ES-I3 (cell line): Measurements from ENCODE around the gene EZR.

Source experiments
- H3K36me3 ChIP-seq: 2 replicates; pipeline ENCODE4 v1.6.1; 2013; ENCODE audit warnings: mild to moderate bottlenecking, low read length, control low read depth, moderate library complexity; ENCODE audit not compliant: insufficient read depth
- H3K4me1 ChIP-seq: 2 replicates; pipeline ENCODE4 v1.6.1; 2013; ENCODE audit warnings: mild to moderate bottlenecking, control low read depth, low read length; ENCODE audit not compliant: insufficient read depth
- H3K9ac ChIP-seq: 2 replicates; pipeline ENCODE4 v1.6.1; 2013; ENCODE audit warnings: low read depth, mild to moderate bottlenecking, low read length, moderate library complexity
- H3K9me3 ChIP-seq: 2 replicates; pipeline ENCODE4 v1.6.1; 2013; ENCODE audit warnings: mild to moderate bottlenecking, low read length, moderate library complexity; ENCODE audit not compliant: control insufficient read depth, insufficient read depth

EZR gene

GRCh38 chr6:158785036-158785435 is 34.1 kb downstream of the EZR start:
- Histone ChIP-seq H3K36me3 (peaks cover 80% of the 10 kb centered on the region), H3K9me3 (no peaks in the 10 kb centered on the region), H3K9ac (no peak overlapping the region), H3K4me1 (no peaks in the 10 kb centered on the region; the same call in 1 of the 2 replicates)

- no peak overlapping the region for H3K9ac ChIP-seq
- H3K9me3 ChIP-seq, result no peaks in the 10 kb centered on the region
- H3K36me3 ChIP-seq, result peaks cover 80% of the 10 kb centered on the region
- no peaks in the 10 kb centered on the region; the same call in 1 of the 2 replicates for H3K4me1 ChIP-seq
Observed at GRCh38 chr6:158784505-158784904, 34.7 kb downstream of the EZR start.

GRCh38 chr6:158783851-158784250 is 35.3 kb downstream of the EZR start:
- Histone ChIP-seq H3K9me3 (no peaks in the 10 kb centered on the region), H3K36me3 (peaks cover 82% of the 10 kb centered on the region), H3K9ac (no peak overlapping the region), H3K4me1 (no peaks in the 10 kb centered on the region; the same call in 1 of the 2 replicates)

DNA sequence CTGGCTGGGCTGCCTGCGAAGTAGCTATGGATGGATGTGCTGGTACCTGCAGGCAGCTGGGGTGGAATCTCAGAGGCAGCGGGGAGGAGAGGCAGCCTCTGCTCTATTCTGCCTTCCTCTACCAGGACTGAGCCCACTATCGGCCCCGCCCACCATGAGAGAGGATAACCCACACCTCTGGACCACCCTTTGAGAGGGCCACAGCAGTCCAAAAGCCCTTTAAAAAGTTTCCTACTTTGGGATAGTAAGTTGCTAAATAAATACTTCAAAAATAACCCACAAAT is 36.1 kb downstream of the EZR start:
- no peak overlapping the region for H3K9ac ChIP-seq
- H3K36me3 ChIP-seq, result peaks cover 78% of the 10 kb centered on the region
- H3K4me1 ChIP-seq, result no peaks in the 10 kb centered on the region; the same call in 1 of the 2 replicates
- H3K9me3 ChIP-seq, result no peaks in the 10 kb centered on the region

GRCh38 chr6:158782432-158783166 is 36.6 kb downstream of the EZR start:
- peaks cover 80% of the 10 kb centered on the region for H3K36me3 ChIP-seq
- H3K4me1 ChIP-seq, result no peaks in the 10 kb centered on the region; the same call in 1 of the 2 replicates
- H3K9me3 ChIP-seq, result no peaks in the 10 kb centered on the region
- no peak overlapping the region for H3K9ac ChIP-seq

DNA sequence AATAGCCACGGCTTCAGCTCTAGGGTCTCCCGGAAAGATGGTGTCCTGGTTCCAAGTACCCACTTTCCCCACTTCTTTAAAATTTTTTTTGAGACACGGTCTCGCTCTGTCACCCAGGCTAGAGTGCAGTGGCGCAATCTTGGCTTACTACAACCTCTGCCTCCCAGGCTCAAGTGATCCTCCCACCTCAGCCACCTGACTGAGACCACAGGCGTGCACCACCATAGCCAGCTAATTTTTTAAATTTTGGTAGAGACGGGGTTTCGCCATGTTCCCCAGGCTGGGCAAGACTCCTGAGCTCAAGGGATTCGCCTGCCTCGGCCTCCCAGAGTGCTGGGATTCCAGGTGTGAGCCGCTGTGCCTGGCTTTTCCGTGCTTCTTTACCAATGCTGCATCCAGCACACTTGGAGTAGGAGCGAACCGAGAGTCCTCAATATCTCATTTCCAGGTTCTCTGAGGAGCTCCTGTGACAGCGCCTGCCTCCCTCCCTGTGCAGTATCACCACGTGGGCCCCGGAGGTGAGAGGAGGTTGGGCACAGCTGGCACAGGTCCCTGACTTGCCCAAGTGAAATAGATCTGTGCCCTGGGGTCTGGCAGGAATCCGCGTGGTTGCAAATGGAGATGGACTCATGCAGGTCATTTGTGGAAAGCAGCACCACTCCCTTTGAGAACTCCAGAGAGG is 37.3 kb downstream of the EZR start:
- no peaks in the 10 kb centered on the region; the same call in 1 of the 2 replicates for H3K4me1 ChIP-seq
- H3K36me3 ChIP-seq, result peaks cover 83% of the 10 kb centered on the region
- H3K9ac ChIP-seq, result no peak overlapping the region

GRCh38 chr6:158780988-158781691 is 38.0 kb downstream of the EZR start:
- Histone ChIP-seq H3K4me1 (no peaks in the 10 kb centered on the region; the same call in 1 of the 2 replicates), H3K36me3 (peaks cover 84% of the 10 kb centered on the region), H3K9me3 (no peaks in the 10 kb centered on the region), H3K9ac (no peak overlapping the region)

More for the DNA sequence above, 37.3 kb downstream of the EZR start:
- no peaks in the 10 kb centered on the region for H3K9me3 ChIP-seq

GRCh38 chr6:158780246-158780884 is 38.8 kb downstream of the EZR start:
- Histone ChIP-seq H3K4me1 (no peaks in the 10 kb centered on the region; the same call in 1 of the 2 replicates), H3K9ac (no peak overlapping the region), H3K9me3 (no peaks in the 10 kb centered on the region), H3K36me3 (peaks cover 89% of the 10 kb centered on the region)

- Histone ChIP-seq H3K9me3 (no peaks in the 10 kb centered on the region), H3K4me1 (no peaks in the 10 kb centered on the region; the same call in 1 of the 2 replicates), H3K36me3 (peaks cover 88% of the 10 kb centered on the region), H3K9ac (no peak overlapping the region)
Observed at GRCh38 chr6:158778005-158778527, 41.1 kb downstream of the EZR start.

DNA sequence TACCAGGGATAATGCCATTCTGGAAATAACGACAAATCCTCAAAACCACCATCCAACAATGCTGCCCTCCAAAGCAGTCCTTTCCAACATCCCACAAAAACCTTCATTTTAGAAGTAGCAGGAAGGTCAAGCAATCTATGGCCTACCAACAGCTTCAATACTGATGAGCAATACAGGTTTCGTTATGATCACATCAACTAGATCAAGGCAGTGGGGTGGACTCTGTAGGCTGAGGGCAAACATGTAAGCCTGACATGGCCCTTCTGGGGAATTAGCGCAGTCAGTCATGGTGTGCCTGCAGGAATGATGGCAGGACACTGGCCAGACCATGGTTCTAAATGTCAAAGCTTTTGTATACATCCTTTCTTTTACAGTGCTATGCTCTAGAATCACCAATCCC is 41.7 kb downstream of the EZR start:
- Histone ChIP-seq H3K36me3 (peaks cover 88% of the 10 kb centered on the region), H3K4me1 (no peaks in the 10 kb centered on the region; the same call in 1 of the 2 replicates), H3K9ac (no peak overlapping the region), H3K9me3 (no peaks in the 10 kb centered on the region)

GRCh38 chr6:158776737-158777136 is 42.4 kb downstream of the EZR start:
- Histone ChIP-seq H3K9ac (no peak overlapping the region), H3K9me3 (no peaks in the 10 kb centered on the region), H3K4me1 (no peaks in the 10 kb centered on the region), H3K36me3 (peaks cover 88% of the 10 kb centered on the region)

DNA sequence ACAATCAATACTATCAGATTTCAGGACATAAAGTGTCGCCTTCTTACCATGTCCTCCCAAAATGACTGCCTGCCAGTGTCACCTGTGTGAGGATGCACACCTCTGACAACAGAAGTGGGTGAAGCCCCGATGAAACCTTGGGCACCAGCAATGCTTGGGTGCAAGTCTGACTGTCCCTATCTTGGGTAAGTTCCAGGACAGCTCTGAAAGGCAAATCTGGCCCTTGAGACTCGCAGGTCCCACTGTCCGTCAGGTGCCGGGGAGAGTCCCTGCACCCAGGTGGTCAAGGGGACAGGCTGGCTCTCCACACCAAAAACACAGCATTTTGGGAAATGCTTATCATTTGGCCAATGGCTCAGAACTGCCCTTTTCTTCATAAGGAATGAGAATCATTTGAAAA is 43.3 kb downstream of the EZR start:
- H3K4me1 ChIP-seq, result no peaks in the 10 kb centered on the region
- H3K9me3 ChIP-seq, result no peaks in the 10 kb centered on the region
- no peak overlapping the region for H3K9ac ChIP-seq
- H3K36me3 ChIP-seq, result peaks cover 88% of the 10 kb centered on the region

DNA sequence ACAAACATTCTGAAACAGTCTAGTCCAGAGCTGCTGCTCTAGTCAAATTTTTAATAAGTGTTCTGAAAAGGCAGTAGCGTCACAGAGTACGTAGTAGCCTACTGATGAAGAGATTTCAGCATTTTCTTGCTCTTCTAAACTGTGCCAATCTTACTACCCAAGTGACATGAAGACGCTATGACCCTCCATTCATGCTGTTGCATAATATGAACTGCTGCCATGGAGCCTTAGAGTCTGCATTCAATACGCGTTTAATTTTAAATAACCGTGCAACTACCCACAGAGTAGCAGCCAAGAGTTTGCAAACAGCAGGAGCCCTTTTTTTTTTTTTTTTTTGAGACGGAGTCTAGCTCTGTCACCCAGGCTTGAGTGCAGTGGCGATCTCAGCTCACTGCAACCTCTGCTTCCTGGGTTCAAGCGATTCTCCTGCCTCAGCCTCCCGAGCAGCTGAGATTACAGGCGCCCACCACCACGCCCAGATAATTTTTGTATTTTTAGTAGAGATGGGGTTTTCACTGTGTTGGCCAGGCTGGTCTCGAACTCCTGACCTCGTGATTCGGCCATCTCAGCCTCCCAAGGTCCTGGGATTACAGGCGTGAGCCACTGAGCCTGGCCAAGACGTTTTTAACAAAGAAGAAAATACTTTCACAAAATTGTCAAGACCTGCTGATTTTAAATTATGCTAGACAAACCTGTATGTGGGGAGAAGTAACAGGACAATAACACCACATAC is 44.3 kb downstream of the EZR start:
- peaks cover 90% of the 10 kb centered on the region for H3K36me3 ChIP-seq
- H3K4me1 ChIP-seq, result no peaks in the 10 kb centered on the region
- H3K9me3 ChIP-seq, result no peaks in the 10 kb centered on the region
- H3K9ac ChIP-seq, result no peak overlapping the region
